Smooth muscle cell (in vitro differentiated cells): ENCODE measurements around the gene CYB5B. TPM values are rescaled to one million over a fixed set of nuclear protein-coding genes. Genes with fewer than 3 reads are reported as not detected.

Source experiments
- DNase-seq: peaks from one replicate; lab custom pipeline; 2025; ENCODE audit not compliant: unreplicated experiment; lab: John Stamatoyannopoulos, UW
- H2AFZ ChIP-seq: fragments of 200-600 bp; sonication (generic); 2 replicates; pipeline ENCODE4 v1.6.0; 2016; ENCODE audit warnings: antibody characterized with exemption, low read depth, mild to moderate bottlenecking
- H3F3A ChIP-seq: fragments of 200-600 bp; sonication (generic); 2 replicates; pipeline ENCODE4 v1.6.0; 2017; ENCODE audit warnings: antibody characterized with exemption, low read depth
- H3K27ac ChIP-seq: fragments of 200-600 bp; sonication (generic); 2 replicates; pipeline ENCODE4 v1.5.1; 2016; ENCODE audit warnings: low read depth, mild to moderate bottlenecking
- H3K27me3 ChIP-seq: fragments of 200-600 bp; sonication (generic); 2 replicates; pipeline ENCODE4 v1.6.1; 2016; ENCODE audit warnings: low read depth, mild to moderate bottlenecking
- H3K36me3 ChIP-seq: fragments of 200-600 bp; sonication (generic); 2 replicates; pipeline ENCODE4 v1.5.1; 2016; ENCODE audit warnings: low read depth
- H3K4me1 ChIP-seq: fragments of 200-600 bp; sonication (generic); 2 replicates; pipeline ENCODE4 v1.5.1; 2016; ENCODE audit warnings: low read depth
- H3K4me2 ChIP-seq: fragments of 200-600 bp; sonication (generic); 2 replicates; pipeline ENCODE4 v1.6.0; 2016; ENCODE audit warnings: mild to moderate bottlenecking
- H3K4me3 ChIP-seq: fragments of 200-600 bp; sonication (generic); 2 replicates; pipeline ENCODE4 v1.5.1; 2016; ENCODE audit warnings: mild to moderate bottlenecking
- H3K79me2 ChIP-seq: fragments of 200-600 bp; sonication (generic); 2 replicates; pipeline ENCODE4 v1.6.0; 2016; ENCODE audit warnings: low read depth, mild to moderate bottlenecking
- H3K9ac ChIP-seq: fragments of 200-600 bp; sonication (generic); 2 replicates; pipeline ENCODE4 v1.6.0; 2016; ENCODE audit warnings: low read depth
- H3K9me3 ChIP-seq: fragments of 200-600 bp; sonication (generic); replicated peaks from 2 replicates; pipeline ENCODE4 v1.5.1; 2016; ENCODE audit warnings: low read depth
- H4K20me1 ChIP-seq: fragments of 200-600 bp; sonication (generic); 2 replicates; pipeline ENCODE4 v1.6.0; 2016; ENCODE audit warnings: low read depth
- WGBS: methylation state at CpG from one replicate; pipeline ENCODE4 v1.1.7; 2016; ENCODE audit warnings: low lambda C conversion rate; 5-methylcytosine and 5-hydroxymethylcytosine counted together
- polyA plus RNA-seq: library from polyadenylated mRNA; unstranded; fragments of >200 nt; fragmentation: Nextera tagmentation; extraction: Ambion mirVana; gene quantifications from 2 replicates; pipeline ENCODE4 v1.2.1, GENCODE V29; 2016
- total RNA-seq: library from RNA; depleted of rRNA; stranded (reverse); fragments of >200 nt; gene quantifications from 2 replicates; pipeline ENCODE4 v1.2.3, GENCODE V29; 2014
- TF ChIP-seq, protein P1 (sequence below): fragments of 200-600 bp; sonication (generic); IDR thresholded peaks from 2 replicates; pipeline ENCODE4 v1.5.1; 2017; ENCODE audit warnings: borderline replicate concordance, mild to moderate bottlenecking, antibody characterized with exemption; ENCODE audit not compliant: insufficient read depth, poor library complexity, severe bottlenecking

The CYB5B gene
- total and polyA plus RNA-seq, 2 experiments from 2014 or later, result 64.0 to 99.8 TPM

DNA sequence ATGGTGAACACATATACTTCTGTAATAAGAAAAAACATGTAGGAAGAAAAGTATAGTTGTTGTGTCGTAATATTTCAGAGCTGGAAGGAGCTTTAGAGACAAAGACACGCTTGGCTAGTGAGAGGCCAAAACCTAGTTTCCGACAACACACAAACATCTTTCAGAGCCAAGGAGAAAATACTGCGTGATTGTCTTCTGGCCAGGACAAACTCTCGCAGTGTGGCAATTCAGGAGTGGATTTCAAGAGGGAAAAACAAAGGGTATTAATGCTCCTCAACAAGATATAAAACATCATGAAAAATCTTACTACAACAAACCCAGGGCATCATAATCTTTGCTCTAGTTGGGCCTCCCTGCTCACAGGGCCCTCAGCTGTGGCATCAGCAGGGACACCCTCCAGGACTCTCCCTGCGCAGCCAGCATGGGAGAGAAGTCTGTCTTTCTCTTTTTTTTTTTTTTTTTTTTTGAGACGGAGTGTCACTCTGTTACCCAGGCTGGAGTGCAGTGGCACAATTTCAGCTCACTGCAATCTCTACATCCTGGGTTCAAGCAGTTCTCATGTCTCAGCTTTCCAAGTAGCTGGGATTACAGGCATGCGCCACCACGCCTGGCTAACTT, 66.4 kb downstream of the CYB5B start:
- Histone ChIP-seq H3K4me3 (no peak overlapping the region), H3K4me1 (no peaks in the 10 kb centered on the region), H3K9ac (no peak overlapping the region), H3K4me2 (no peak overlapping the region), H2AFZ (no peak overlapping the region), H3K27me3 (no peaks in the 10 kb centered on the region), H3K36me3 (no peaks in the 10 kb centered on the region), H4K20me1 (no peaks in the 10 kb centered on the region), H3F3A (no peaks in the 10 kb centered on the region), H3K27ac (no peak overlapping the region), H3K9me3 (no peaks in the 10 kb centered on the region), H3K79me2 (no peaks in the 10 kb centered on the region)
- DNase-seq, result no peak
- 96% methylated on average over 9 of the region's 9 CpGs for WGBS
- TF ChIP-seq, protein P1, sequence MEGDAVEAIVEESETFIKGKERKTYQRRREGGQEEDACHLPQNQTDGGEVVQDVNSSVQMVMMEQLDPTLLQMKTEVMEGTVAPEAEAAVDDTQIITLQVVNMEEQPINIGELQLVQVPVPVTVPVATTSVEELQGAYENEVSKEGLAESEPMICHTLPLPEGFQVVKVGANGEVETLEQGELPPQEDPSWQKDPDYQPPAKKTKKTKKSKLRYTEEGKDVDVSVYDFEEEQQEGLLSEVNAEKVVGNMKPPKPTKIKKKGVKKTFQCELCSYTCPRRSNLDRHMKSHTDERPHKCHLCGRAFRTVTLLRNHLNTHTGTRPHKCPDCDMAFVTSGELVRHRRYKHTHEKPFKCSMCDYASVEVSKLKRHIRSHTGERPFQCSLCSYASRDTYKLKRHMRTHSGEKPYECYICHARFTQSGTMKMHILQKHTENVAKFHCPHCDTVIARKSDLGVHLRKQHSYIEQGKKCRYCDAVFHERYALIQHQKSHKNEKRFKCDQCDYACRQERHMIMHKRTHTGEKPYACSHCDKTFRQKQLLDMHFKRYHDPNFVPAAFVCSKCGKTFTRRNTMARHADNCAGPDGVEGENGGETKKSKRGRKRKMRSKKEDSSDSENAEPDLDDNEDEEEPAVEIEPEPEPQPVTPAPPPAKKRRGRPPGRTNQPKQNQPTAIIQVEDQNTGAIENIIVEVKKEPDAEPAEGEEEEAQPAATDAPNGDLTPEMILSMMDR, result no peak

DNA sequence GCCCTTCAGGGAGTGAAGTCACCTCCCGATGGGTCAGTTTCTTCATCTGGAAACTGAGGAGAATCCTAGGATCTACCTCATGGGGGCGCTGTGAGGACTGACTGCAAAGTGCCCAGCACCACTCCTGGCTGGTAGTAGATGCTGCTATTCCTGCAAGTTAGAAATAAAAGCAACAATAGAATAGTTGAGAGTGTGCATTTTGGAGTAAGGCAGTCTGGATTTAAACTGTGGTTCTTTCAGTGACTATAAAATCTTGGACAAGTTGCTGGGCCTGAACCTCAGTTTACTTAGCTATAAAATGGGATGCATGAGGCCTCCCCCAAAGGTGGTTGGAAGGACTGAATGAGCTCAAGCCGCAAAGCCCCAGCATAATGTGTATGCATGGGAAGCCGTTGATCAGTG, 70.6 kb downstream of the CYB5B start:
- WGBS, result 71% methylated on average over 4 of the region's 4 CpGs
- H3K27me3 ChIP-seq, result no peaks in the 10 kb centered on the region

DNA sequence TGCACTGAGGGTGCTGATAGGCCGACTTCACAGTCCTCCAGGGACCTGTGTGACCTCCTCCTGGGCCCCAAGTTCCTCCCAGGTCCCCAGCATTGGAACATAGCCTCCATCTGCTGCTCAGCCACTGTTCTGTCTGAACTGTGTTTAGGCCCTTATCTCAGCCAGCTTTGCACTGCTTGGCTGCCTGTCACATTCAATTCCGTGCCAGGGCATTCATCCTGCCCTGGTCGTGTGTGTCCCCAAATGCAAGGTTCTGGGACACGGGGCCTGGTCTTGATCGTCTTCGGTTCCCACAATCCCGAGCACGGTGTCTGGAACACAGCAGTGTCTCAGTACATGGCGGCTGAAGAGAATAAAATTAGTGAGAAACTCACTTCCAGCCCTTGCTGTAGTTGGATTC, 71.4 kb downstream of the CYB5B start:
- no peak overlapping the region for H3K9ac ChIP-seq
- H3K9me3 ChIP-seq, result no peaks in the 10 kb centered on the region
- H3K36me3 ChIP-seq, result no peaks in the 10 kb centered on the region
- H3K79me2 ChIP-seq, result no peaks in the 10 kb centered on the region
- H2AFZ ChIP-seq, result no peak overlapping the region
- H3K4me2 ChIP-seq, result no peak overlapping the region
- TF ChIP-seq, protein P1, result no peak
- H3K27ac ChIP-seq, result no peak overlapping the region
- DNase-seq, result no peak
- no peaks in the 10 kb centered on the region for H3K27me3 ChIP-seq
- no peaks in the 10 kb centered on the region for H3F3A ChIP-seq
- H3K4me1 ChIP-seq, result no peaks in the 10 kb centered on the region
- no peak overlapping the region for H3K4me3 ChIP-seq
- no peaks in the 10 kb centered on the region for H4K20me1 ChIP-seq
- 68% methylated on average over 9 of the region's 9 CpGs for WGBS

More for the DNA sequence above, 70.6 kb downstream of the CYB5B start:
- Histone ChIP-seq H2AFZ (no peak overlapping the region), H3K9ac (no peak overlapping the region), H3K4me2 (no peak overlapping the region), H3K36me3 (no peaks in the 10 kb centered on the region), H4K20me1 (no peaks in the 10 kb centered on the region), H3F3A (no peaks in the 10 kb centered on the region), H3K27ac (no peak overlapping the region), H3K9me3 (no peaks in the 10 kb centered on the region), H3K4me1 (no peaks in the 10 kb centered on the region), H3K79me2 (no peaks in the 10 kb centered on the region), H3K4me3 (no peak overlapping the region)
- DNase-seq, result no peak
- TF ChIP-seq, protein P1, result peak; percentile 17

DNA sequence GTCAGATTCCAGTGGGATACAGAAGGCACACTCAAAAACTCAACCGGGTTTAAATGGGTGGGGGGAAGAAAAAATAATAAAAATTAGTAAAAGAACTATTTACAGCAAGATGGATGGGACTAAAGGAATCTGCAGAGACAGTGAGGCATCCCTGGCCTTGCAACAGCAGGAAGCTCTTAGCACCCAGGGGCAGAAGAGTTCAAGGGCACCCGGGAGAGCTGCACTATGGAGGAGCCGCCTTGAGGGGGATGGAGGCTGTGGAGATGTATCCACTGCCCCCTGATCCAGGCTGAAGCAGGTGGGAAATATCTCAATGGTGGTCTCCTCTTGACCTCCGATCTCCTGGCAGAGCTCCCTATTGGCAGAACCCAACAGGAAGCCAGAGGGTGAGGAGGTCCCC, 72.0 kb downstream of the CYB5B start:
- TF ChIP-seq, protein P1, result no peak
- Histone ChIP-seq H3K36me3 (no peaks in the 10 kb centered on the region), H3K4me1 (no peaks in the 10 kb centered on the region), H2AFZ (no peak overlapping the region), H3K4me3 (no peak overlapping the region), H3K79me2 (no peaks in the 10 kb centered on the region), H3K27ac (no peak overlapping the region), H4K20me1 (no peaks in the 10 kb centered on the region), H3K4me2 (no peak overlapping the region), H3K27me3 (no peaks in the 10 kb centered on the region), H3F3A (no peaks in the 10 kb centered on the region), H3K9me3 (no peaks in the 10 kb centered on the region), H3K9ac (no peak overlapping the region)
- DNase-seq, result no peak
- WGBS, result 94% methylated on average over 4 of the region's 4 CpGs
